ENCODE results near the gene DCP2.

Gene DCP2

DNA sequence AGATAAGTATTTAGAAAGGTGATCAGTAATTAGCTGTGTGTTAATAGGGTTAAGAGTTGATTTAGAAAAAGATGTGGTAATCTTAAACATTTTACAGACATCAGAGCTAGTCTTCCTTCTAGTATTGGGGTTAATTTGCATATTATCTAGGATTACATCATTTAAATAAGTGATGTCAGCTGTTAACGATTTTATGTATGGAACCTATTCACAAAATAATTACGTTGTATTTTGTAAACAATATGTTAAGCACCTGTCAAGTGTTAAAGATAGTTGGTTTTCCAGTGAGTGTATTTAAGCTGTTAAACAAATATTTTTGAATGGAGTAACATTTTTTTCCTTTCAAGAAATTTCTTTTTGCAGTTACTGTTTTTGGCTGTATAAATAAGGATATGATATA is 2.2 kb downstream of the DCP2 start:
- TF ChIP-seq TAF1 (IDR thresholded peaks at IDR 0.05; ENCODE audit: borderline replicate concordance, insufficient read depth, low read length) = no peak
- TF ChIP-seq, protein P1, sequence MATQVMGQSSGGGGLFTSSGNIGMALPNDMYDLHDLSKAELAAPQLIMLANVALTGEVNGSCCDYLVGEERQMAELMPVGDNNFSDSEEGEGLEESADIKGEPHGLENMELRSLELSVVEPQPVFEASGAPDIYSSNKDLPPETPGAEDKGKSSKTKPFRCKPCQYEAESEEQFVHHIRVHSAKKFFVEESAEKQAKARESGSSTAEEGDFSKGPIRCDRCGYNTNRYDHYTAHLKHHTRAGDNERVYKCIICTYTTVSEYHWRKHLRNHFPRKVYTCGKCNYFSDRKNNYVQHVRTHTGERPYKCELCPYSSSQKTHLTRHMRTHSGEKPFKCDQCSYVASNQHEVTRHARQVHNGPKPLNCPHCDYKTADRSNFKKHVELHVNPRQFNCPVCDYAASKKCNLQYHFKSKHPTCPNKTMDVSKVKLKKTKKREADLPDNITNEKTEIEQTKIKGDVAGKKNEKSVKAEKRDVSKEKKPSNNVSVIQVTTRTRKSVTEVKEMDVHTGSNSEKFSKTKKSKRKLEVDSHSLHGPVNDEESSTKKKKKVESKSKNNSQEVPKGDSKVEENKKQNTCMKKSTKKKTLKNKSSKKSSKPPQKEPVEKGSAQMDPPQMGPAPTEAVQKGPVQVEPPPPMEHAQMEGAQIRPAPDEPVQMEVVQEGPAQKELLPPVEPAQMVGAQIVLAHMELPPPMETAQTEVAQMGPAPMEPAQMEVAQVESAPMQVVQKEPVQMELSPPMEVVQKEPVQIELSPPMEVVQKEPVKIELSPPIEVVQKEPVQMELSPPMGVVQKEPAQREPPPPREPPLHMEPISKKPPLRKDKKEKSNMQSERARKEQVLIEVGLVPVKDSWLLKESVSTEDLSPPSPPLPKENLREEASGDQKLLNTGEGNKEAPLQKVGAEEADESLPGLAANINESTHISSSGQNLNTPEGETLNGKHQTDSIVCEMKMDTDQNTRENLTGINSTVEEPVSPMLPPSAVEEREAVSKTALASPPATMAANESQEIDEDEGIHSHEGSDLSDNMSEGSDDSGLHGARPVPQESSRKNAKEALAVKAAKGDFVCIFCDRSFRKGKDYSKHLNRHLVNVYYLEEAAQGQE (IDR thresholded peaks at IDR 0.05; ENCODE audit: insufficient read depth in 1 of 2, low read depth in 2 of 2, low read length in 2 of 2) = no peak
- no peak for TF ChIP-seq SIN3A (IDR thresholded peaks at IDR 0.05; ENCODE audit: borderline replicate concordance, insufficient read depth, low read length)
- TF ChIP-seq FOXP2 (optimal IDR thresholded peaks at IDR 0.05; ENCODE audit: borderline replicate concordance, extremely low read depth, extremely low read length, insufficient read depth) = no peak
- TF ChIP-seq POLR2AphosphoS5 (IDR thresholded peaks at IDR 0.05; ENCODE audit: low read depth, low read length) = no peak

- no peak for TF ChIP-seq FOXP2 (optimal IDR thresholded peaks at IDR 0.05; ENCODE audit: borderline replicate concordance, extremely low read depth, extremely low read length, insufficient read depth)
- no peak for TF ChIP-seq SIN3A (IDR thresholded peaks at IDR 0.05; ENCODE audit: borderline replicate concordance, insufficient read depth, low read length)
- no peak for TF ChIP-seq TAF1 (IDR thresholded peaks at IDR 0.05; ENCODE audit: borderline replicate concordance, insufficient read depth, low read length)
- no peak for TF ChIP-seq POLR2AphosphoS5 (IDR thresholded peaks at IDR 0.05; ENCODE audit: low read depth, low read length)
- TF ChIP-seq, protein P1 (IDR thresholded peaks at IDR 0.05; ENCODE audit: insufficient read depth in 1 of 2, low read depth in 2 of 2, low read length in 2 of 2) = no peak
Measured at GRCh38 chr5:112979723-112980122, 3.1 kb downstream of the DCP2 start.

DNA sequence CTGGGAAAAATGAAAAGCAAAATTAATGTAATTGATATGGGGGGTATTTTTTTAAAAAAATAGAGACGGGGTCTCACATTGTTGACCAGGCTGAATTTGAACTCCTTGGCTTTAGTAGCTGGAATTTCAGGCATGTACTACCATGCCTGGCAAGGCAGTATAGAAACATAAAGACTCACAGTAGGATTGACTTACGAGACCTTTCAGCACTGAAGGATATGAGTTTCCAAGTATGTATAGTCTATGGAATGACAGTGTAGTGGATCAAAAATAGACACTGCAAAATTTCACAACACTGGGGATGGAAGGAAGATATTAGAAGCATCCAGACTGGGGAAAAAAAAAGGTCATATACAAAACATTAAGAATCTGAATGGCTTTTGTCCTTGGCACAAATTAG is 6.8 kb downstream of the DCP2 start:
- TF ChIP-seq, protein P1 (IDR thresholded peaks at IDR 0.05; ENCODE audit: insufficient read depth in 1 of 2, low read depth in 2 of 2, low read length in 2 of 2) = no peak
- TF ChIP-seq FOXP2 (optimal IDR thresholded peaks at IDR 0.05; ENCODE audit: borderline replicate concordance, extremely low read depth, extremely low read length, insufficient read depth) = no peak

- TF ChIP-seq FOXP2 (optimal IDR thresholded peaks at IDR 0.05; ENCODE audit: borderline replicate concordance, extremely low read depth, extremely low read length, insufficient read depth) = no peak
- no peak for TF ChIP-seq POLR2AphosphoS5 (IDR thresholded peaks at IDR 0.05; ENCODE audit: low read depth, low read length)
- TF ChIP-seq, protein P1 (IDR thresholded peaks at IDR 0.05; ENCODE audit: insufficient read depth in 1 of 2, low read depth in 2 of 2, low read length in 2 of 2) = no peak
- TF ChIP-seq SIN3A (IDR thresholded peaks at IDR 0.05; ENCODE audit: borderline replicate concordance, insufficient read depth, low read length) = no peak
- TF ChIP-seq TAF1 (IDR thresholded peaks at IDR 0.05; ENCODE audit: borderline replicate concordance, insufficient read depth, low read length) = no peak
Measured at GRCh38 chr5:112986224-112986623, 9.6 kb downstream of the DCP2 start.

Measured in PFSK-1 (cell line).